Smooth muscle cell (in vitro differentiated cells): Measurements from ENCODE around the gene PARD3. TPM values are rescaled to one million over a fixed set of nuclear protein-coding genes. Genes with fewer than 3 reads are reported as not detected.

Experiments
- DNase-seq: peaks from one replicate; lab custom pipeline; 2025; ENCODE audit not compliant: unreplicated experiment; lab: John Stamatoyannopoulos, UW
- H2AFZ ChIP-seq: fragments of 200-600 bp; sonication (generic); 2 replicates; pipeline ENCODE4 v1.6.0; 2016; ENCODE audit warnings: antibody characterized with exemption, low read depth, mild to moderate bottlenecking
- H3F3A ChIP-seq: fragments of 200-600 bp; sonication (generic); 2 replicates; pipeline ENCODE4 v1.6.0; 2017; ENCODE audit warnings: antibody characterized with exemption, low read depth
- H3K27ac ChIP-seq: fragments of 200-600 bp; sonication (generic); 2 replicates; pipeline ENCODE4 v1.5.1; 2016; ENCODE audit warnings: low read depth, mild to moderate bottlenecking
- H3K27me3 ChIP-seq: fragments of 200-600 bp; sonication (generic); 2 replicates; pipeline ENCODE4 v1.6.1; 2016; ENCODE audit warnings: low read depth, mild to moderate bottlenecking
- H3K36me3 ChIP-seq: fragments of 200-600 bp; sonication (generic); 2 replicates; pipeline ENCODE4 v1.5.1; 2016; ENCODE audit warnings: low read depth
- H3K4me1 ChIP-seq: fragments of 200-600 bp; sonication (generic); 2 replicates; pipeline ENCODE4 v1.5.1; 2016; ENCODE audit warnings: low read depth
- H3K4me2 ChIP-seq: fragments of 200-600 bp; sonication (generic); 2 replicates; pipeline ENCODE4 v1.6.0; 2016; ENCODE audit warnings: mild to moderate bottlenecking
- H3K4me3 ChIP-seq: fragments of 200-600 bp; sonication (generic); 2 replicates; pipeline ENCODE4 v1.5.1; 2016; ENCODE audit warnings: mild to moderate bottlenecking
- H3K79me2 ChIP-seq: fragments of 200-600 bp; sonication (generic); 2 replicates; pipeline ENCODE4 v1.6.0; 2016; ENCODE audit warnings: low read depth, mild to moderate bottlenecking
- H3K9ac ChIP-seq: fragments of 200-600 bp; sonication (generic); 2 replicates; pipeline ENCODE4 v1.6.0; 2016; ENCODE audit warnings: low read depth
- H3K9me3 ChIP-seq: fragments of 200-600 bp; sonication (generic); replicated peaks from 2 replicates; pipeline ENCODE4 v1.5.1; 2016; ENCODE audit warnings: low read depth
- H4K20me1 ChIP-seq: fragments of 200-600 bp; sonication (generic); 2 replicates; pipeline ENCODE4 v1.6.0; 2016; ENCODE audit warnings: low read depth
- CTCF ChIP-seq: fragments of 200-600 bp; sonication (generic); IDR thresholded peaks from 2 replicates; pipeline ENCODE4 v1.5.1; 2017; ENCODE audit warnings: borderline replicate concordance, mild to moderate bottlenecking, antibody characterized with exemption; ENCODE audit not compliant: insufficient read depth, poor library complexity, severe bottlenecking
- WGBS: methylation state at CpG from one replicate; pipeline ENCODE4 v1.1.7; 2016; ENCODE audit warnings: low lambda C conversion rate; 5-methylcytosine and 5-hydroxymethylcytosine counted together
- polyA plus RNA-seq: library from polyadenylated mRNA; unstranded; fragments of >200 nt; fragmentation: Nextera tagmentation; extraction: Ambion mirVana; gene quantifications from 2 replicates; pipeline ENCODE4 v1.2.1, GENCODE V29; 2016
- total RNA-seq: library from RNA; depleted of rRNA; stranded (reverse); fragments of >200 nt; gene quantifications from 2 replicates; pipeline ENCODE4 v1.2.3, GENCODE V29; 2014

PARD3 gene
- total and polyA plus RNA-seq, 2 experiments from 2014 or later, result 17.5 to 26.0 TPM

GRCh38 chr10:34476608-34477007 is 338.5 kb downstream of the PARD3 start:
- Histone ChIP-seq H3F3A (no peaks in the 10 kb centered on the region), H3K27ac (no peak overlapping the region), H3K4me3 (no peak overlapping the region), H3K9ac (no peak overlapping the region), H3K27me3 (no peaks in the 10 kb centered on the region), H3K9me3 (no peaks in the 10 kb centered on the region), H4K20me1 (no peaks in the 10 kb centered on the region), H3K79me2 (no peaks in the 10 kb centered on the region), H3K4me2 (no peak overlapping the region), H3K36me3 (no peaks in the 10 kb centered on the region), H2AFZ (no peak overlapping the region), H3K4me1 (peaks cover 6% of the 10 kb centered on the region)
- DNase-seq, result no peak
- WGBS, result 96% methylated on average over 3 of the region's 3 CpGs
- no peak for TF ChIP-seq CTCF

- Histone ChIP-seq H4K20me1 (no peaks in the 10 kb centered on the region), H3K4me1 (peaks cover 6% of the 10 kb centered on the region), H3K79me2 (no peaks in the 10 kb centered on the region), H3K9ac (no peak overlapping the region), H3K9me3 (no peaks in the 10 kb centered on the region), H3K4me3 (no peak overlapping the region), H3K27me3 (no peaks in the 10 kb centered on the region), H3K36me3 (no peaks in the 10 kb centered on the region), H3F3A (no peaks in the 10 kb centered on the region), H2AFZ (no peak overlapping the region), H3K4me2 (no peak overlapping the region), H3K27ac (peak overlapping the region; percentile 8)
- no peak for TF ChIP-seq CTCF
- 97% methylated on average over 5 of the region's 5 CpGs for WGBS
- DNase-seq, result no peak
These were observed 339.3 kb downstream of the PARD3 start for GRCh38 chr10:34475786-34476185.

- no peaks in the 10 kb centered on the region for H4K20me1 ChIP-seq
- H3K4me2 ChIP-seq, result no peak overlapping the region
- no peak for DNase-seq
- WGBS, result 64% methylated on average over 2 of the region's 2 CpGs
- no peak overlapping the region for H3K9ac ChIP-seq
- peak overlapping the region; percentile 8 for H3K27ac ChIP-seq
- H3K36me3 ChIP-seq, result no peaks in the 10 kb centered on the region
- no peaks in the 10 kb centered on the region for H3K27me3 ChIP-seq
- no peaks in the 10 kb centered on the region for H3K79me2 ChIP-seq
- TF ChIP-seq CTCF, result no peak
- H3K9me3 ChIP-seq, result no peaks in the 10 kb centered on the region
- no peak overlapping the region for H3K4me3 ChIP-seq
- H3K4me1 ChIP-seq, result peaks cover 3% of the 10 kb centered on the region
- no peaks in the 10 kb centered on the region for H3F3A ChIP-seq
- no peak overlapping the region for H2AFZ ChIP-seq
These were observed 339.8 kb downstream of the PARD3 start for GRCh38 chr10:34475274-34475646.

- Histone ChIP-seq H3K9ac (no peak overlapping the region), H3K4me3 (no peak overlapping the region), H3K27ac (no peak overlapping the region), H3K4me2 (no peak overlapping the region), H4K20me1 (no peaks in the 10 kb centered on the region), H3K9me3 (no peaks in the 10 kb centered on the region), H3K79me2 (no peaks in the 10 kb centered on the region), H3K27me3 (no peaks in the 10 kb centered on the region), H3K36me3 (no peaks in the 10 kb centered on the region), H2AFZ (no peak overlapping the region), H3F3A (no peaks in the 10 kb centered on the region), H3K4me1 (no peaks in the 10 kb centered on the region)
- no peak for TF ChIP-seq CTCF
- no peak for DNase-seq
- over 99% methylated on average over 5 of the region's 5 CpGs for WGBS
These were observed 340.4 kb downstream of the PARD3 start for GRCh38 chr10:34474555-34475273.
